K562 (cell line): ENCODE measurements around the gene RNF41. TPM values are rescaled to one million over a fixed set of nuclear protein-coding genes. Genes with fewer than 3 reads are reported as not detected.

ENCODE experiments used
- polyA plus RNA-seq, 8 experiments: library from polyadenylated mRNA; depleted of rRNA in 4 of 8; stranded (reverse) in 5 of 8; unstranded in 3 of 8; fragments of >200 nt; fragmentation: Nextera tagmentation in 2 of 8; fragmentation: Illumina TruSeq in 1 of 8; extraction: Ambion mirVana in 2 of 8; extraction: Trizol in 1 of 8; gene quantifications; 2 replicates each; pipeline versions ENCODE4 v1.2.1 to v1.2.3, GENCODE V29; 2011 to 2014; ENCODE audit warnings: inconsistent platforms in 1 of 8, missing spikeins in 1 of 8
- total RNA-seq, 7 experiments: library from RNA; depleted of rRNA in 6 of 7; stranded (reverse); fragments of >200 nt in 6 of 7; fragmentation: Illumina TruSeq in 2 of 7; extraction: Trizol in 2 of 7; gene quantifications; 2 replicates each; pipeline versions ENCODE4 v1.2.1 to v1.2.3, GENCODE V29; 2011 to 2021; ENCODE audit warnings: low replicate concordance in 1 of 7

The RNF41 gene
- total and polyA plus RNA-seq, 9 of the 15 experiments (the other 6 are each of a cell fraction or from before 2014, with no cell fraction given) = 28.2 to 46.8 (median 33.8) TPM

Other genes with a start within 250 kb of the RNF41 start
Only the 7 nearest of the 25 such genes appear.
- gene MYL6B, start 69.3 kb downstream of the RNF41 start, total RNA-seq (2014; rRNA removed) = 67.3 and 70.7 TPM in 2 replicates
- 32.9 and 42.8 TPM in 2 replicates for gene MYL6B, start 69.3 kb downstream of the RNF41 start, total RNA-seq (2014; rRNA removed; fragmentation: Illumina TruSeq; extraction: Trizol)
- gene MYL6B, start 69.3 kb downstream of the RNF41 start, total RNA-seq (2015; rRNA removed; fragmentation: Illumina TruSeq; extraction: Trizol) = 65.2 and 69.4 TPM in 2 replicates
- 77.3 and 95.4 TPM in 2 replicates for gene MYL6B, start 69.3 kb downstream of the RNF41 start, total RNA-seq (2021)
- 65.7 and 66.5 TPM in 2 replicates for gene MYL6B, start 69.3 kb downstream of the RNF41 start, polyA plus RNA-seq (2011; rRNA removed)
- 55.7 and 65.2 TPM in 2 replicates for gene MYL6B, start 69.3 kb downstream of the RNF41 start, polyA plus RNA-seq (2014; fragmentation: Illumina TruSeq; extraction: Trizol)
- 10 to 100 TPM; 48.2 to 68.6 TPM for gene MYL6B, start 69.3 kb downstream of the RNF41 start, polyA plus RNA-seq (2014; fragmentation: Nextera tagmentation; extraction: Ambion mirVana)
- 69.7 and 75.5 TPM in 2 replicates for gene MYL6B, start 69.3 kb downstream of the RNF41 start, polyA plus RNA-seq (2014; rRNA removed)
- gene MYL6, start 63.6 kb downstream of the RNF41 start, total RNA-seq (2014; rRNA removed) = 732 and 768 TPM in 2 replicates
- gene MYL6, start 63.6 kb downstream of the RNF41 start, total RNA-seq (2014; rRNA removed; fragmentation: Illumina TruSeq; extraction: Trizol) = 816 and 934 TPM in 2 replicates
- 939 and 958 TPM in 2 replicates for gene MYL6, start 63.6 kb downstream of the RNF41 start, total RNA-seq (2015; rRNA removed; fragmentation: Illumina TruSeq; extraction: Trizol)
- 535 and 557 TPM in 2 replicates for gene MYL6, start 63.6 kb downstream of the RNF41 start, total RNA-seq (2021)
- 1,427 and 1,548 TPM in 2 replicates for gene MYL6, start 63.6 kb downstream of the RNF41 start, polyA plus RNA-seq (2011; rRNA removed)
- gene MYL6, start 63.6 kb downstream of the RNF41 start, polyA plus RNA-seq (2014; fragmentation: Illumina TruSeq; extraction: Trizol) = 745 and 824 TPM in 2 replicates
- gene MYL6, start 63.6 kb downstream of the RNF41 start, polyA plus RNA-seq (2014; fragmentation: Nextera tagmentation; extraction: Ambion mirVana) = 1,000 to 10,000 TPM; 1,377 to 1,664 TPM
- 954 and 1,028 TPM in 2 replicates for gene MYL6, start 63.6 kb downstream of the RNF41 start, polyA plus RNA-seq (2014; rRNA removed)
- 30.8 and 32.4 TPM in 2 replicates for gene SMARCC2, start 32.4 kb downstream of the RNF41 start, total RNA-seq (2014; rRNA removed)
- gene SMARCC2, start 32.4 kb downstream of the RNF41 start, total RNA-seq (2014; rRNA removed; fragmentation: Illumina TruSeq; extraction: Trizol) = 36.6 and 41.1 TPM in 2 replicates
- gene SMARCC2, start 32.4 kb downstream of the RNF41 start, total RNA-seq (2015; rRNA removed; fragmentation: Illumina TruSeq; extraction: Trizol) = 35.0 and 35.9 TPM in 2 replicates
- 70.2 and 86.0 TPM in 2 replicates for gene SMARCC2, start 32.4 kb downstream of the RNF41 start, total RNA-seq (2021)
- 45.1 and 64.6 TPM in 2 replicates for gene SMARCC2, start 32.4 kb downstream of the RNF41 start, polyA plus RNA-seq (2011; rRNA removed)
- 75.9 and 84.8 TPM in 2 replicates for gene SMARCC2, start 32.4 kb downstream of the RNF41 start, polyA plus RNA-seq (2014; fragmentation: Illumina TruSeq; extraction: Trizol)
- 10 to 100 TPM; 11.9 to 29.1 TPM for gene SMARCC2, start 32.4 kb downstream of the RNF41 start, polyA plus RNA-seq (2014; fragmentation: Nextera tagmentation; extraction: Ambion mirVana)
- 49.8 and 54.0 TPM in 2 replicates for gene SMARCC2, start 32.4 kb downstream of the RNF41 start, polyA plus RNA-seq (2014; rRNA removed)
- gene NABP2, start 2.4 kb upstream of the RNF41 start, total RNA-seq (2014; rRNA removed) = 49.3 and 53.1 TPM in 2 replicates
- gene NABP2, start 2.4 kb upstream of the RNF41 start, total RNA-seq (2014; rRNA removed; fragmentation: Illumina TruSeq; extraction: Trizol) = 38.1 and 38.2 TPM in 2 replicates
- 50.0 and 51.5 TPM in 2 replicates for gene NABP2, start 2.4 kb upstream of the RNF41 start, total RNA-seq (2015; rRNA removed; fragmentation: Illumina TruSeq; extraction: Trizol)
- 39.5 and 43.1 TPM in 2 replicates for gene NABP2, start 2.4 kb upstream of the RNF41 start, total RNA-seq (2021)
- 51.6 and 60.6 TPM in 2 replicates for gene NABP2, start 2.4 kb upstream of the RNF41 start, polyA plus RNA-seq (2011; rRNA removed)
- gene NABP2, start 2.4 kb upstream of the RNF41 start, polyA plus RNA-seq (2014; fragmentation: Illumina TruSeq; extraction: Trizol) = 43.5 and 43.8 TPM in 2 replicates
- gene NABP2, start 2.4 kb upstream of the RNF41 start, polyA plus RNA-seq (2014; fragmentation: Nextera tagmentation; extraction: Ambion mirVana) = 10 to 100 TPM; 11.3 to 28.0 TPM
- gene NABP2, start 2.4 kb upstream of the RNF41 start, polyA plus RNA-seq (2014; rRNA removed) = 46.8 and 58.2 TPM in 2 replicates
- gene SLC39A5, start 8.1 kb upstream of the RNF41 start, total RNA-seq (2014; rRNA removed) = not detected in 2 replicates
- not detected in 2 replicates for gene SLC39A5, start 8.1 kb upstream of the RNF41 start, total RNA-seq (2014; rRNA removed; fragmentation: Illumina TruSeq; extraction: Trizol)
- gene SLC39A5, start 8.1 kb upstream of the RNF41 start, total RNA-seq (2015; rRNA removed; fragmentation: Illumina TruSeq; extraction: Trizol) = not detected in 2 replicates
- gene SLC39A5, start 8.1 kb upstream of the RNF41 start, total RNA-seq (2021) = 0.27 TPM in 1 of 2 replicates, not detected in the other
- 0.08 and 0.18 TPM in 2 replicates for gene SLC39A5, start 8.1 kb upstream of the RNF41 start, polyA plus RNA-seq (2011; rRNA removed)
- 0.10 TPM in 1 of 2 replicates, not detected in the other for gene SLC39A5, start 8.1 kb upstream of the RNF41 start, polyA plus RNA-seq (2014; fragmentation: Illumina TruSeq; extraction: Trizol)
- not detected for gene SLC39A5, start 8.1 kb upstream of the RNF41 start, polyA plus RNA-seq (2014; fragmentation: Nextera tagmentation; extraction: Ambion mirVana)
- not detected in 2 replicates for gene SLC39A5, start 8.1 kb upstream of the RNF41 start, polyA plus RNA-seq (2014; rRNA removed)
- gene ANKRD52, start 36.5 kb upstream of the RNF41 start, total RNA-seq (2014; rRNA removed) = 7.5 and 14.9 TPM in 2 replicates
- 5.8 and 7.9 TPM in 2 replicates for gene ANKRD52, start 36.5 kb upstream of the RNF41 start, total RNA-seq (2014; rRNA removed; fragmentation: Illumina TruSeq; extraction: Trizol)
- 8.7 and 10.2 TPM in 2 replicates for gene ANKRD52, start 36.5 kb upstream of the RNF41 start, total RNA-seq (2015; rRNA removed; fragmentation: Illumina TruSeq; extraction: Trizol)
- gene ANKRD52, start 36.5 kb upstream of the RNF41 start, total RNA-seq (2021) = 39.1 and 46.8 TPM in 2 replicates
- 7.4 and 13.4 TPM in 2 replicates for gene ANKRD52, start 36.5 kb upstream of the RNF41 start, polyA plus RNA-seq (2011; rRNA removed)
- 22.6 and 25.5 TPM in 2 replicates for gene ANKRD52, start 36.5 kb upstream of the RNF41 start, polyA plus RNA-seq (2014; fragmentation: Illumina TruSeq; extraction: Trizol)
- gene ANKRD52, start 36.5 kb upstream of the RNF41 start, polyA plus RNA-seq (2014; fragmentation: Nextera tagmentation; extraction: Ambion mirVana) = under 1 TPM; 0.52 to 0.55 TPM
- gene ANKRD52, start 36.5 kb upstream of the RNF41 start, polyA plus RNA-seq (2014; rRNA removed) = 16.7 and 17.3 TPM in 2 replicates
- gene COQ10A, start 45.0 kb upstream of the RNF41 start, total RNA-seq (2014; rRNA removed) = 11.3 and 14.3 TPM in 2 replicates
- 11.4 and 12.0 TPM in 2 replicates for gene COQ10A, start 45.0 kb upstream of the RNF41 start, total RNA-seq (2014; rRNA removed; fragmentation: Illumina TruSeq; extraction: Trizol)
- gene COQ10A, start 45.0 kb upstream of the RNF41 start, total RNA-seq (2015; rRNA removed; fragmentation: Illumina TruSeq; extraction: Trizol) = 10.0 and 11.0 TPM in 2 replicates
- gene COQ10A, start 45.0 kb upstream of the RNF41 start, total RNA-seq (2021) = 12.7 and 14.2 TPM in 2 replicates
- 26.4 and 31.2 TPM in 2 replicates for gene COQ10A, start 45.0 kb upstream of the RNF41 start, polyA plus RNA-seq (2011; rRNA removed)
- 16.3 and 19.3 TPM in 2 replicates for gene COQ10A, start 45.0 kb upstream of the RNF41 start, polyA plus RNA-seq (2014; fragmentation: Illumina TruSeq; extraction: Trizol)
- 1 to 10 TPM; 3.1 to 5.7 TPM for gene COQ10A, start 45.0 kb upstream of the RNF41 start, polyA plus RNA-seq (2014; fragmentation: Nextera tagmentation; extraction: Ambion mirVana)
- 21.1 and 23.6 TPM in 2 replicates for gene COQ10A, start 45.0 kb upstream of the RNF41 start, polyA plus RNA-seq (2014; rRNA removed)